Hepatocyte (in vitro differentiated cells): ENCODE data around the gene TBL3. TPM values are rescaled to one million over a fixed set of nuclear protein-coding genes. Genes with fewer than 3 reads are reported as not detected.
A peak's percentile ranks its signal among the peaks of the same experiment; 100 is the strongest.

ENCODE experiments used
- DNase-seq: peaks from one replicate; pipeline ENCODE4 v3.0.0-alpha.2; 2016; ENCODE audit warnings: low spot score
- H2AFZ ChIP-seq: fragments of 200-600 bp; sonication (generic); 2 replicates; pipeline ENCODE4 v1.6.0; 2016; ENCODE audit warnings: antibody characterized with exemption, mild to moderate bottlenecking
- H3K27ac ChIP-seq: fragments of 200-600 bp; sonication (generic); 2 replicates; pipeline ENCODE4 v1.5.1; 2016; ENCODE audit warnings: mild to moderate bottlenecking
- H3K27me3 ChIP-seq: fragments of 200-600 bp; sonication (generic); 2 replicates; pipeline ENCODE4 v1.6.1; 2016
- H3K36me3 ChIP-seq: fragments of 200-600 bp; sonication (generic); replicated peaks from 2 replicates; pipeline ENCODE4 v1.5.1; 2016; ENCODE audit warnings: low read depth; ENCODE audit not compliant: insufficient read depth
- H3K4me1 ChIP-seq: fragments of 200-600 bp; sonication (generic); 2 replicates; pipeline ENCODE4 v1.5.1; 2016; ENCODE audit warnings: mild to moderate bottlenecking, moderate library complexity; ENCODE audit not compliant: insufficient read depth
- H3K4me2 ChIP-seq: fragments of 200-600 bp; sonication (generic); 2 replicates; pipeline ENCODE4 v1.6.0; 2016
- H3K4me3 ChIP-seq: fragments of 200-600 bp; sonication (generic); 2 replicates; pipeline ENCODE4 v1.5.1; 2016; ENCODE audit warnings: mild to moderate bottlenecking
- H3K79me2 ChIP-seq: fragments of 200-600 bp; sonication (generic); 2 replicates; pipeline ENCODE4 v1.6.0; 2017; ENCODE audit warnings: mild to moderate bottlenecking
- H3K9me2 ChIP-seq: fragments of 200-600 bp; sonication (generic); replicated peaks from 2 replicates; pipeline ENCODE4 v1.6.0; 2017; ENCODE audit warnings: mild to moderate bottlenecking; ENCODE audit not compliant: insufficient read depth
- H3K9me3 ChIP-seq: fragments of 200-600 bp; sonication (generic); 2 replicates; pipeline ENCODE4 v1.5.1; 2016; ENCODE audit warnings: low read depth, mild to moderate bottlenecking
- H4K20me1 ChIP-seq: fragments of 200-600 bp; sonication (generic); 2 replicates; pipeline ENCODE4 v1.6.0; 2016; ENCODE audit warnings: mild to moderate bottlenecking; ENCODE audit not compliant: insufficient read depth, poor library complexity, severe bottlenecking
- CTCF ChIP-seq: fragments of 200-600 bp; sonication (generic); IDR thresholded peaks from 2 replicates; pipeline ENCODE4 v1.5.1; 2016; ENCODE audit warnings: antibody characterized with exemption, mild to moderate bottlenecking; ENCODE audit not compliant: poor library complexity
- EZH2 ChIP-seq: fragments of 200-600 bp; sonication (generic); IDR thresholded peaks from 2 replicates; pipeline ENCODE4 v1.6.1; 2016; ENCODE audit warnings: antibody characterized with exemption, mild to moderate bottlenecking, borderline replicate concordance
- EZH2phosphoT487 ChIP-seq: fragments of 200-600 bp; sonication (generic); IDR thresholded peaks from one replicate; pipeline ENCODE4 v1.6.1; 2018; ENCODE audit warnings: antibody characterized with exemption, mild to moderate bottlenecking, low read depth, moderate library complexity; ENCODE audit not compliant: unreplicated experiment, severe bottlenecking
- WGBS: methylation state at CpG from one replicate; pipeline ENCODE4 v1.1.6; 2016; ENCODE audit warnings: low lambda C conversion rate; ENCODE audit errors: missing lambda C conversion rate; 5-methylcytosine and 5-hydroxymethylcytosine counted together
- polyA plus RNA-seq: library from polyadenylated mRNA; unstranded; fragments of >200 nt; fragmentation: Nextera tagmentation; extraction: Ambion mirVana; gene quantifications from 2 replicates; pipeline ENCODE4 v1.2.1, GENCODE V29; 2016
- total RNA-seq: library from RNA; depleted of rRNA; stranded (reverse); fragments of >200 nt; gene quantifications from 2 replicates; pipeline ENCODE4 v1.2.3, GENCODE V29; 2014

TBL3 gene
- total and polyA plus RNA-seq, 2 experiments from 2014 or later, result 24.2 to 48.5 TPM

GRCh38 chr16:1985466-1986150 is 13.8 kb downstream of the TBL3 start:
- Histone ChIP-seq H3K4me3 (no peak overlapping the region), H4K20me1 (peaks cover 3% of the 10 kb centered on the region), H2AFZ (no peak overlapping the region), H3K4me2 (peak overlapping the region; percentile 96), H3K79me2 (peaks cover 22% of the 10 kb centered on the region), H3K4me1 (peaks cover 26% of the 10 kb centered on the region), H3K9me3 (no peaks in the 10 kb centered on the region), H3K27me3 (peaks cover 35% of the 10 kb centered on the region), H3K9me2 (no peaks in the 10 kb centered on the region), H3K36me3 (no peaks in the 10 kb centered on the region), H3K27ac (peak overlapping the region; percentile 96)
- TF ChIP-seq CTCF, result no peak
- TF ChIP-seq EZH2, result no peak
- TF ChIP-seq EZH2phosphoT487, result no peak
- 96% methylated on average over 14 of the region's 14 CpGs for WGBS
- DNase-seq, result no peak

- Histone ChIP-seq H3K9me3 (no peaks in the 10 kb centered on the region), H3K9me2 (no peaks in the 10 kb centered on the region), H4K20me1 (peaks cover 3% of the 10 kb centered on the region), H2AFZ (no peak overlapping the region), H3K4me2 (no peak overlapping the region), H3K36me3 (no peaks in the 10 kb centered on the region), H3K27me3 (peaks cover 28% of the 10 kb centered on the region), H3K4me1 (peaks cover 36% of the 10 kb centered on the region), H3K27ac (no peak overlapping the region), H3K4me3 (no peak overlapping the region), H3K79me2 (peaks cover 22% of the 10 kb centered on the region)
- WGBS, result 100% methylated on average over 10 of the region's 10 CpGs
- no peak for TF ChIP-seq CTCF
- TF ChIP-seq EZH2phosphoT487, result no peak
- no peak for TF ChIP-seq EZH2
- DNase-seq, result no peak
Observed at GRCh38 chr16:1987198-1987597, 15.3 kb downstream of the TBL3 start.

GRCh38 chr16:1989209-1990100 is 17.6 kb downstream of the TBL3 start, which contains the start of gene SYNGR3:
Gene SYNGR3, plus strand, starts transcription at chr16:1989970. Its CDS starts 133 bp downstream, at chr16:1990103.
- DNase-seq, result peak; percentile 56
- TF ChIP-seq CTCF, result no peak
- peak; percentile 43 for TF ChIP-seq EZH2
- Histone ChIP-seq H2AFZ (peak within 1 kb of the TSS; percentile 53), H3K27me3 (peaks cover 27% of the 10 kb centered on the region), H3K4me2 (peak within 1 kb of the TSS; percentile 82), H3K9me2 (no peaks in the 10 kb centered on the region), H3K4me1 (peaks cover 32% of the 10 kb centered on the region), H3K9me3 (no peaks in the 10 kb centered on the region), H3K79me2 (peaks cover 22% of the 10 kb centered on the region), H3K36me3 (no peaks in the 10 kb centered on the region), H3K4me3 (peak within 1 kb of the TSS; percentile 15), H4K20me1 (peaks cover 3% of the 10 kb centered on the region), H3K27ac (no peak within 1 kb of the TSS)
- WGBS, result 27% methylated on average over 16 of the region's 67 CpGs
